HepG2 (cell line): ENCODE measurements around the gene SUN1. TPM values are rescaled to one million over a fixed set of nuclear protein-coding genes. Genes with fewer than 3 reads are reported as not detected.

Experiments used
- ATAC-seq: fragments of 200-7000 bp; cut with Tn5 transposase; 3 replicates; pipeline ENCODE4 v1.9.1; 2020; ENCODE audit warnings: mild to moderate bottlenecking, moderate library complexity
- BruUV-seq: library from RNA; stranded (reverse); fragments of 400-500 nt; replicated peaks from 2 replicates; lab custom pipeline; 2021; lab: Mats Ljungman, UMichigan
- CTCF ChIA-PET: fragments of 300-600 bp; formaldehyde crosslinking; extraction: SDS; loops from one replicate; lab custom pipeline; 2021; ENCODE audit warnings: low total read pairs, inconsistent platforms, low intra/inter-chr PET ratio; lab: Yijun Ruan, JAX
- POLR2A ChIA-PET: fragments of 350-600 bp; sonication (Branson Sonifier 250); formaldehyde crosslinking; loops from one replicate; lab custom pipeline; 2020; ENCODE audit warnings: antibody characterized with exemption, inconsistent platforms; lab: Yijun Ruan, JAX
- DNase-seq: peaks from one replicate; pipeline ENCODE4 v3.0.0-alpha.2; 2015; ENCODE audit warnings: low spot score
- FAIRE-seq: peaks from 3 replicates; lab custom pipeline; 2011; peaks lifted over from hg19 to GRCh38; lab: Jason Lieb, UNC
- H2AFZ ChIP-seq: one replicate; pipeline ENCODE4 v1.6.1; 2011; ENCODE audit warnings: low read length, inconsistent platforms
- H3K27ac ChIP-seq: fragments of 300-600 bp; 3 replicates; pipeline ENCODE4 v1.8.0; 2011; ENCODE audit warnings: mixed run types, mild to moderate bottlenecking, mixed read lengths, low read length, inconsistent platforms; ENCODE audit not compliant: insufficient read depth; ENCODE audit errors: extremely low read length
- H3K27me3 ChIP-seq, 2 experiments: fragments of 200-600 bp in 1 of 2; 2 replicates in 1 of 2; 3 replicates in 1 of 2; pipeline versions ENCODE4 v1.6.0 to v1.8.0; 2011; ENCODE audit warnings: low read length in 2 of 2, mild to moderate bottlenecking in 2 of 2, moderate library complexity in 2 of 2, inconsistent platforms in 1 of 2; ENCODE audit not compliant: insufficient read depth in 2 of 2, control insufficient read depth in 1 of 2
- H3K36me3 ChIP-seq, 2 experiments: fragments of 200-600 bp in 1 of 2; replicated peaks in 1 of 2; 2 replicates in 1 of 2; 3 replicates in 1 of 2; pipeline versions ENCODE4 v1.5.1 to v1.8.0; 2011; ENCODE audit warnings: low read length in 2 of 2, inconsistent platforms in 1 of 2; ENCODE audit not compliant: insufficient read depth in 2 of 2, control insufficient read depth in 1 of 2
- H3K4me1 ChIP-seq: 2 replicates; pipeline ENCODE4 v1.5.1; 2012; ENCODE audit warnings: low read length, inconsistent platforms; ENCODE audit not compliant: insufficient read depth
- H3K4me2 ChIP-seq: 2 replicates; pipeline ENCODE4 v1.6.0; 2011; ENCODE audit warnings: low read depth, low read length, inconsistent platforms
- H3K4me3 ChIP-seq, 3 experiments: fragments of 200-600 bp in 1 of 3; sonication (generic), shearing (Covaris generic) in 1 of 3; replicated peaks in 1 of 3; 2 replicates each; pipeline ENCODE4 v1.5.1; 2011 to 2016; ENCODE audit warnings: low read length in 3 of 3, inconsistent platforms in 2 of 3, low read depth in 2 of 3, mild to moderate bottlenecking in 2 of 3, control low read depth in 1 of 3, mixed read lengths in 1 of 3; ENCODE audit not compliant: insufficient read depth in 1 of 3
- H3K79me2 ChIP-seq: one replicate; pipeline ENCODE4 v1.6.1; 2011; ENCODE audit warnings: low read length, inconsistent platforms; ENCODE audit not compliant: insufficient read depth
- H3K9ac ChIP-seq: 2 replicates; pipeline ENCODE4 v1.6.0; 2011; ENCODE audit warnings: mild to moderate bottlenecking, low read depth, low read length, inconsistent platforms; ENCODE audit not compliant: insufficient read depth
- H3K9me3 ChIP-seq: 2 replicates; pipeline ENCODE4 v1.5.1; 2012; ENCODE audit warnings: mild to moderate bottlenecking, low read length
- H4K20me1 ChIP-seq: 2 replicates; pipeline ENCODE4 v1.6.0; 2011; ENCODE audit warnings: inconsistent platforms, mild to moderate bottlenecking, low read length, moderate library complexity; ENCODE audit not compliant: insufficient read depth
- BHLHE40 ChIP-seq: IDR thresholded peaks from 2 replicates; pipeline ENCODE4 v1.6.1; 2011; ENCODE audit warnings: low read length, improper control_type of control experiment
- GABPB1 ChIP-seq: IDR thresholded peaks from 2 replicates; pipeline ENCODE4 v1.6.1; 2016; ENCODE audit warnings: mild to moderate bottlenecking, missing genetic modification reagents, moderate library complexity, missing compliant biosample characterization
- HOXA9 ChIP-seq: sonication (generic); formaldehyde crosslinking; IDR thresholded peaks from 2 replicates; pipeline ENCODE4 v1.8.1; 2022; ENCODE audit warnings: missing genetic modification reagents, mild to moderate bottlenecking, moderate library complexity, borderline replicate concordance
- SRSF4 ChIP-seq: fragments of 200-400 bp; formaldehyde crosslinking; IDR thresholded peaks from one replicate; pipeline ENCODE4 v1.6.1; 2018; ENCODE audit warnings: mild to moderate bottlenecking, low read depth, low read length, moderate library complexity; ENCODE audit not compliant: poor library complexity, severe bottlenecking
- SRY ChIP-seq: sonication (generic); formaldehyde crosslinking; IDR thresholded peaks from 2 replicates; pipeline ENCODE4 v1.8.0; 2022; ENCODE audit warnings: mild to moderate bottlenecking, missing genetic modification reagents
- TAF15 ChIP-seq: fragments of 200-400 bp; formaldehyde crosslinking; IDR thresholded peaks from one replicate; pipeline ENCODE4 v1.6.1; 2018; ENCODE audit warnings: mild to moderate bottlenecking, low read depth, low read length; ENCODE audit not compliant: poor library complexity, severe bottlenecking
- ZC3H4 ChIP-seq: sonication (generic); formaldehyde crosslinking; IDR thresholded peaks from 2 replicates; pipeline ENCODE4 v1.4.0; 2020; ENCODE audit warnings: missing genetic modification reagents, borderline replicate concordance
- ZNF12 ChIP-seq: sonication (generic); formaldehyde crosslinking; IDR thresholded peaks from 2 replicates; pipeline ENCODE4 v1.5.0; 2020; ENCODE audit warnings: missing genetic modification reagents
- ZNF839 ChIP-seq: sonication (generic); formaldehyde crosslinking; IDR thresholded peaks from 2 replicates; pipeline ENCODE4 v1.4.0; 2020; ENCODE audit warnings: missing genetic modification reagents, mild to moderate bottlenecking, borderline replicate concordance
- WGBS: methylation state at CpG from one replicate; pipeline ENCODE4 v1.1.6; 2017; ENCODE audit warnings: low lambda C conversion rate; 5-methylcytosine and 5-hydroxymethylcytosine counted together
- in situ Hi-C: cut with HindIII; loops from 2 replicates; pipeline ENCODE4 v1.10.0; 2017; ENCODE audit warnings: low pct_unique_long_range_greater_than_20kb; ENCODE audit not compliant: extremely low pct_ligation_motif_present
- intact Hi-C: fragments of 100-400 bp; cut with micrococcal nuclease; formaldehyde crosslinking; loops from one replicate; pipeline ENCODE4 v1.10.0; 2022; ENCODE audit not compliant: unreplicated experiment
- polyA plus RNA-seq, 8 experiments: library from polyadenylated mRNA; depleted of rRNA in 3 of 8; stranded (reverse) in 7 of 8; unstranded in 1 of 8; fragments of >200 nt; fragmentation: Illumina TruSeq in 4 of 8; extraction: Trizol in 4 of 8; gene quantifications; 2 replicates each; pipeline versions ENCODE4 v1.2.1 to v1.2.3, GENCODE V29; 2011 to 2016; ENCODE audit warnings: low read depth in 4 of 8, missing spikeins in 1 of 8, mixed read lengths in 1 of 8; ENCODE audit not compliant: insufficient read depth in 1 of 8
- total RNA-seq, 5 experiments: library from RNA; depleted of rRNA; stranded (reverse); fragments of >200 nt; fragmentation: Illumina TruSeq; extraction: Trizol; gene quantifications; 2 replicates each; pipeline ENCODE4 v1.2.3, GENCODE V29; 2016; ENCODE audit warnings: low read depth in 1 of 5
- TF ChIP-seq, protein P1 (sequence below): conservative IDR thresholded peaks from 2 replicates; pipeline ENCODE4 v1.6.1; 2018; ENCODE audit warnings: missing genetic modification reagents
- TF ChIP-seq, protein P2 (sequence below): sonication (generic); formaldehyde crosslinking; IDR thresholded peaks from 2 replicates; pipeline ENCODE4; 2020; ENCODE audit warnings: missing genetic modification reagents, mild to moderate bottlenecking, borderline replicate concordance
- TF ChIP-seq, protein P3 (sequence below): sonication (generic); formaldehyde crosslinking; IDR thresholded peaks from 2 replicates; pipeline ENCODE4 v1.5.0; 2020; ENCODE audit warnings: missing genetic modification reagents
- TF ChIP-seq, protein P4 (sequence below): IDR thresholded peaks from 2 replicates; pipeline ENCODE4 v1.6.1; 2016; ENCODE audit warnings: control low read depth

SUN1 gene
- total and polyA plus RNA-seq, 2 of the 13 experiments (the other 11 are each of a cell fraction or from before 2014, with no cell fraction given): 47.0 to 126 TPM

DNA sequence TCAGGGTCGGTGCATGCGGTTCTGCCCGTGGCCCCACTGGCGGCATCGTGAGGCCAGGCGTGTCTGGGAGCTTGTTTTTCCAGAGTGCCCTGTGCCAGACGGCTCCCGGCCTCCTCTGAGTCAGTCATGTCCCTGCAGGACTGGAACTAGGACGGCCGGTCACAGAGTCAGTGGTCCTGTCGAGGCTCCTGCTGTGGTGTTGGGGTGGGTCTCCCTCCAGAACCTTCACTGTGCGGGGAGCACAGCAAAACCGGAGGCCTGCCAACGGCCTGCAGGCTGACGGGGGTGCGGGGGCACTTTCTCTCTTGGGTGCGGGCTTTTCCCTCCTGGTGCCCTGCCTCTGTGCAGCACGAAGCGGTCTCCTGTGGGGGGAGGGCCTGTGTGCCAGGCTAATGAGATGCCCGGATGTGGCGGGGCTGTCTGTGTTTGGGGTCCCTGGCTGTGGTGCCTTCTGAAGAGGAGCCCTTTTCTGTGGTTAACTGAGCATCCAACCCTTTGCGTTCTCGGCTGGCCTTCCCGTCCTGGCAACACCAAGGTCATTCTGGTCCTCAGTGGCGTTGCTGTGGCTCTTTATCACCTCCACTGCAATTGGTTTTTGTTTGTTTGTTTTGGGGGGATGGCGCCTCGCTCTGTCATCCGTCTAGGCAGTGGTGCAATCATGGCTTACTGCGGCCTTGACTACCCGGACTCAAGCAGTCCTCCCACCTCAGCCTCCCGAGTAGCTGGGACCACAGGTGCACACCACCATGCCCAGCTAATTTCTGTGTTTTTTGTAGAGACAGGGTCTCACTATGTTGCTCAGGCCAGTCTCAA, 52.1 kb downstream of the SUN1 start (continued):
- no peak for TF ChIP-seq TAF15
- TF ChIP-seq, all 625 proteins: peak for 9

DNA sequence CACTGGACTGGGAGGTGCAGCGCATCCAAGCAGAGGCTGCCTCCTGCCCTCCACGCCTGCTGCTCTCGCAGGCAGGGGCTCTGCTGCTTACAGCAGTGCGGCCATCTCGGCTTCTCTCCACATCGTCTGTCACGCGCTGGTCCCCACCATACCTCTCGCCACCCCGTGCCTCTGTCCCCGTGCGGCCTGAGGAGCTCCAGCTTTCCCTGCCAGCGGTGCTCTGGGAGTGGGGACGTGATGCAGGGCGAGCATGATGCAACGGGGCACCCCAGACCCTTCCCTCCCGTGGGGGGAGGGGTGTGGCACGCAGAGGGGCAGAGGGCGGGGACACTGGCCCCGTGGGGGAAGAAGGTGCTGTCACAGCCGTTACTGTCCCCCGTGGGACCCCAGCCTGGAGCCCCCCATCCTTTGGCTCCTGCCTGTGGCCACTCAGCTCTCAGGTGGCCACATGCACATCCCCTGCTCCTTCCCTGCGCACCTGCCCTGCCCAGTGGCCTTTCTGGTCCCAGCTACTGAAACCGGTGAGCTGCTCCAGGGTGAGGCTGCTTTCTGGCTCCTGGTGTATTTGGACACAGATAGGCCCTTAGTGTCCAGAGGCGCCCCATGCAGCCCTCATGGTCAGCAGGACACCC, 53.1 kb downstream of the SUN1 start:
- H3K4me1 ChIP-seq: peaks cover 18% of the 10 kb centered on the region
- H3K9me3 ChIP-seq: no peaks in the 10 kb centered on the region
- no TSS peak for BruUV-seq
- ATAC-seq (no peak), FAIRE-seq (no peak), DNase-seq (no peak)
- intact Hi-C loops: no loop called here
- no peak overlapping the region for H3K27ac ChIP-seq
- H3K36me3 ChIP-seq: peaks cover 31 to 41% of the 10 kb centered on the region in 2 experiments; a peak in 4 of 5 replicates
- H3K79me2 ChIP-seq: peaks cover 82% of the 10 kb centered on the region
- no peaks in the 10 kb centered on the region for H3K27me3 ChIP-seq
- no peak overlapping the region for H3K4me3 ChIP-seq
- CTCF ChIA-PET: no interaction called here
- over 99% methylated on average over 17 of the region's 25 CpGs for WGBS
- no peak overlapping the region for H3K4me2 ChIP-seq
- no peak overlapping the region for H3K9ac ChIP-seq
- H4K20me1 ChIP-seq: peaks cover 27% of the 10 kb centered on the region; the same call in 1 of the 2 replicates
- in situ Hi-C loops: no loop called here
- H2AFZ ChIP-seq: no peak overlapping the region
- POLR2A ChIA-PET: no interaction called here
- TF ChIP-seq GABPB1: no peak
- TF ChIP-seq, protein P1, sequence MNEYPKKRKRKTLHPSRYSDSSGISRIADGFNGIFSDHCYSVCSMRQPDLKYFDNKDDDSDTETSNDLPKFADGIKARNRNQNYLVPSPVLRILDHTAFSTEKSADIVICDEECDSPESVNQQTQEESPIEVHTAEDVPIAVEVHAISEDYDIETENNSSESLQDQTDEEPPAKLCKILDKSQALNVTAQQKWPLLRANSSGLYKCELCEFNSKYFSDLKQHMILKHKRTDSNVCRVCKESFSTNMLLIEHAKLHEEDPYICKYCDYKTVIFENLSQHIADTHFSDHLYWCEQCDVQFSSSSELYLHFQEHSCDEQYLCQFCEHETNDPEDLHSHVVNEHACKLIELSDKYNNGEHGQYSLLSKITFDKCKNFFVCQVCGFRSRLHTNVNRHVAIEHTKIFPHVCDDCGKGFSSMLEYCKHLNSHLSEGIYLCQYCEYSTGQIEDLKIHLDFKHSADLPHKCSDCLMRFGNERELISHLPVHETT (CRISPR knock-in tag): no peak
- no peak for TF ChIP-seq ZNF12 (CRISPR knock-in tag)
- no peak for TF ChIP-seq HOXA9 (CRISPR knock-in tag)
- TF ChIP-seq, protein P2, sequence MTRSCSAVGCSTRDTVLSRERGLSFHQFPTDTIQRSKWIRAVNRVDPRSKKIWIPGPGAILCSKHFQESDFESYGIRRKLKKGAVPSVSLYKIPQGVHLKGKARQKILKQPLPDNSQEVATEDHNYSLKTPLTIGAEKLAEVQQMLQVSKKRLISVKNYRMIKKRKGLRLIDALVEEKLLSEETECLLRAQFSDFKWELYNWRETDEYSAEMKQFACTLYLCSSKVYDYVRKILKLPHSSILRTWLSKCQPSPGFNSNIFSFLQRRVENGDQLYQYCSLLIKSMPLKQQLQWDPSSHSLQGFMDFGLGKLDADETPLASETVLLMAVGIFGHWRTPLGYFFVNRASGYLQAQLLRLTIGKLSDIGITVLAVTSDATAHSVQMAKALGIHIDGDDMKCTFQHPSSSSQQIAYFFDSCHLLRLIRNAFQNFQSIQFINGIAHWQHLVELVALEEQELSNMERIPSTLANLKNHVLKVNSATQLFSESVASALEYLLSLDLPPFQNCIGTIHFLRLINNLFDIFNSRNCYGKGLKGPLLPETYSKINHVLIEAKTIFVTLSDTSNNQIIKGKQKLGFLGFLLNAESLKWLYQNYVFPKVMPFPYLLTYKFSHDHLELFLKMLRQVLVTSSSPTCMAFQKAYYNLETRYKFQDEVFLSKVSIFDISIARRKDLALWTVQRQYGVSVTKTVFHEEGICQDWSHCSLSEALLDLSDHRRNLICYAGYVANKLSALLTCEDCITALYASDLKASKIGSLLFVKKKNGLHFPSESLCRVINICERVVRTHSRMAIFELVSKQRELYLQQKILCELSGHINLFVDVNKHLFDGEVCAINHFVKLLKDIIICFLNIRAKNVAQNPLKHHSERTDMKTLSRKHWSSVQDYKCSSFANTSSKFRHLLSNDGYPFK (CRISPR knock-in tag): no peak
- TF ChIP-seq SRSF4: no peak
- TF ChIP-seq ZC3H4 (CRISPR knock-in tag): no peak
- TF ChIP-seq ZNF839: no peak
- TF ChIP-seq BHLHE40: no peak
- no peak for TF ChIP-seq SRY (CRISPR knock-in tag)
- TF ChIP-seq, protein P3, sequence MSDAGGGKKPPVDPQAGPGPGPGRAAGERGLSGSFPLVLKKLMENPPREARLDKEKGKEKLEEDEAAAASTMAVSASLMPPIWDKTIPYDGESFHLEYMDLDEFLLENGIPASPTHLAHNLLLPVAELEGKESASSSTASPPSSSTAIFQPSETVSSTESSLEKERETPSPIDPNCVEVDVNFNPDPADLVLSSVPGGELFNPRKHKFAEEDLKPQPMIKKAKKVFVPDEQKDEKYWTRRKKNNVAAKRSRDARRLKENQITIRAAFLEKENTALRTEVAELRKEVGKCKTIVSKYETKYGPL (CRISPR knock-in tag): no peak
- TF ChIP-seq, protein P4, sequence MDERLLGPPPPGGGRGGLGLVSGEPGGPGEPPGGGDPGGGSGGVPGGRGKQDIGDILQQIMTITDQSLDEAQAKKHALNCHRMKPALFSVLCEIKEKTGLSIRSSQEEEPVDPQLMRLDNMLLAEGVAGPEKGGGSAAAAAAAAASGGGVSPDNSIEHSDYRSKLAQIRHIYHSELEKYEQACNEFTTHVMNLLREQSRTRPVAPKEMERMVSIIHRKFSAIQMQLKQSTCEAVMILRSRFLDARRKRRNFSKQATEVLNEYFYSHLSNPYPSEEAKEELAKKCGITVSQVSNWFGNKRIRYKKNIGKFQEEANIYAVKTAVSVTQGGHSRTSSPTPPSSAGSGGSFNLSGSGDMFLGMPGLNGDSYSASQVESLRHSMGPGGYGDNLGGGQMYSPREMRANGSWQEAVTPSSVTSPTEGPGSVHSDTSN: no peak
